Fibroblast of lung (primary cell): ENCODE data around the gene FHIT.

Experiments
- EZH2 ChIP-seq: IDR thresholded peaks from 2 replicates; pipeline ENCODE4 v1.5.1; 2012; ENCODE audit warnings: low read length, control low read depth, mild to moderate bottlenecking; ENCODE audit errors: missing control alignments
- TF ChIP-seq, protein P1 (sequence below), 2 donors: IDR thresholded peaks in 1 of 2; conservative IDR thresholded peaks in 1 of 2; 1 replicate in 1 of 2; 2 replicates in 1 of 2; pipeline ENCODE4 v1.5.1; 2011 to 2012; ENCODE audit warnings: low read length in 2 of 2, control low read depth in 1 of 2, inconsistent platforms in 1 of 2, low read depth in 1 of 2, mild to moderate bottlenecking in 1 of 2

DNA sequence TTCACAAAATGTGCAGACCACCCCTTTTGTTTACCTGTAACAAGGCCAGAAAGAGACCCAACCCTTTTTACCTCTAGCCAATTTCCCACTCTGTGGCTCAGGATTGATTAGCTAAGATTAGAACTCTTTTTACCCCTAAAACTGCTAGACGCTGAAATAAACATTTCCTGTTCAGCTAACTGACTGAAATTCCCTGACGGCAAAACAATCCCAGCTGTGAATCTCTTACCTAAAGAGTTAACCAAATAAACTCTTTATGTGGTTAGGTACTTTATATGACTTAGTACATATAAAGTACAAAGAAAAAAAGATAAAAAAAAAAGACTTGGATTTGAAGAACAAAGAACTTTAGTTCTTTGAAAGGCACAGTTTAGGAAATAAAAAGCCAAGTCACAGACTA, 988.7 kb downstream of the FHIT start:
- TF ChIP-seq, protein P1, sequence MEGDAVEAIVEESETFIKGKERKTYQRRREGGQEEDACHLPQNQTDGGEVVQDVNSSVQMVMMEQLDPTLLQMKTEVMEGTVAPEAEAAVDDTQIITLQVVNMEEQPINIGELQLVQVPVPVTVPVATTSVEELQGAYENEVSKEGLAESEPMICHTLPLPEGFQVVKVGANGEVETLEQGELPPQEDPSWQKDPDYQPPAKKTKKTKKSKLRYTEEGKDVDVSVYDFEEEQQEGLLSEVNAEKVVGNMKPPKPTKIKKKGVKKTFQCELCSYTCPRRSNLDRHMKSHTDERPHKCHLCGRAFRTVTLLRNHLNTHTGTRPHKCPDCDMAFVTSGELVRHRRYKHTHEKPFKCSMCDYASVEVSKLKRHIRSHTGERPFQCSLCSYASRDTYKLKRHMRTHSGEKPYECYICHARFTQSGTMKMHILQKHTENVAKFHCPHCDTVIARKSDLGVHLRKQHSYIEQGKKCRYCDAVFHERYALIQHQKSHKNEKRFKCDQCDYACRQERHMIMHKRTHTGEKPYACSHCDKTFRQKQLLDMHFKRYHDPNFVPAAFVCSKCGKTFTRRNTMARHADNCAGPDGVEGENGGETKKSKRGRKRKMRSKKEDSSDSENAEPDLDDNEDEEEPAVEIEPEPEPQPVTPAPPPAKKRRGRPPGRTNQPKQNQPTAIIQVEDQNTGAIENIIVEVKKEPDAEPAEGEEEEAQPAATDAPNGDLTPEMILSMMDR (conservative IDR thresholded peaks at IDR 0.05 in 1 of 2, IDR thresholded peaks at IDR 0.05 in 1 of 2; ENCODE audit: low read depth in 1 of 2, low read length in 2 of 2): no peak
- TF ChIP-seq EZH2: no peak
